B cell (primary cell): Measurements from ENCODE around the gene FERMT3. TPM values are rescaled to one million over a fixed set of nuclear protein-coding genes. Genes with fewer than 3 reads are reported as not detected.

Experiments
- ATAC-seq: fragments of 200-7000 bp; cut with Tn5 transposase; one replicate; pipeline ENCODE4 v1.10.0; 2021; ENCODE audit warnings: low read depth, mild to moderate bottlenecking, moderate number of reproducible peaks, moderate library complexity
- CTCF ChIA-PET: fragments of 350-600 bp; sonication (Branson Sonifier 250); formaldehyde crosslinking; loops from one replicate; lab custom pipeline; 2021; ENCODE audit warnings: antibody characterized with exemption, inconsistent platforms; lab: Charles Lee
- POLR2A ChIA-PET: fragments of 350-600 bp; sonication (Branson Sonifier 250); formaldehyde crosslinking; loops from one replicate; lab custom pipeline; 2021; ENCODE audit warnings: antibody characterized with exemption; lab: Charles Lee
- DNase-seq: peaks from one replicate; pipeline ENCODE4 v3.0.0; 2013
- H2AFZ ChIP-seq: 2 replicates; pipeline ENCODE4 v1.6.1; 2012; ENCODE audit warnings: mild to moderate bottlenecking, low read depth, low read length; ENCODE audit not compliant: insufficient read depth, poor library complexity, severe bottlenecking
- H3K27ac ChIP-seq, 2 donors: 1 replicate in 1 of 2; 2 replicates in 1 of 2; pipeline ENCODE4 v1.5.1; 2012 to 2013; ENCODE audit warnings: low read length in 2 of 2, mild to moderate bottlenecking in 2 of 2, moderate library complexity in 1 of 2
- H3K27me3 ChIP-seq, 4 experiments: fragments of 200-600 bp in 1 of 4; sonication (generic) in 1 of 4; replicated peaks in 1 of 4; 1 replicate in 2 of 4; 2 replicates in 2 of 4; pipeline versions ENCODE4 v1.6.1 to v1.7.0; 2013 to 2016; ENCODE audit warnings: low read length in 3 of 4, mild to moderate bottlenecking in 2 of 4, mixed read lengths in 1 of 4, moderate library complexity in 1 of 4; ENCODE audit not compliant: insufficient read depth in 4 of 4, control insufficient read depth in 3 of 4; ENCODE audit errors: control extremely low read depth in 1 of 4
- H3K36me3 ChIP-seq, 2 experiments: replicated peaks in 1 of 2; 1 replicate in 1 of 2; 2 replicates in 1 of 2; pipeline versions ENCODE4 v1.6.1 to v1.7.1; 2013; ENCODE audit warnings: low read length in 1 of 2; ENCODE audit not compliant: insufficient read depth in 2 of 2, control insufficient read depth in 1 of 2; ENCODE audit errors: control extremely low read depth in 1 of 2, extremely low read depth in 1 of 2
- H3K4me1 ChIP-seq, 2 donors: fragments of 200-600 bp in 1 of 2; sonication (generic) in 1 of 2; 1 replicate in 1 of 2; 2 replicates in 1 of 2; pipeline versions ENCODE4 v1.5.1 to v1.6.1; 2013 to 2017; ENCODE audit warnings: low read length in 2 of 2; ENCODE audit not compliant: control insufficient read depth in 2 of 2, insufficient read depth in 2 of 2
- H3K4me2 ChIP-seq: replicated peaks from 2 replicates; pipeline ENCODE3; 2012; ENCODE audit warnings: mild to moderate bottlenecking, low read depth, low read length; ENCODE audit not compliant: poor library complexity, severe bottlenecking
- H3K4me3 ChIP-seq, 5 experiments: fragments of 200-600 bp in 1 of 5; sonication (generic) in 1 of 5; 1 replicate in 3 of 5; 2 replicates in 2 of 5; pipeline versions ENCODE4 v1.5.1 to v1.7.0; 2011 to 2016; ENCODE audit warnings: low read length in 4 of 5, mild to moderate bottlenecking in 4 of 5, low read depth in 2 of 5, control low read depth in 1 of 5, moderate library complexity in 1 of 5; ENCODE audit not compliant: insufficient read depth in 1 of 5; ENCODE audit errors: control extremely low read depth in 1 of 5, extremely low read depth in 1 of 5
- H3K79me2 ChIP-seq: fragments of 200-600 bp; sonication (generic); one replicate; pipeline ENCODE4 v1.6.0; 2016; ENCODE audit warnings: low read length; ENCODE audit not compliant: control insufficient read depth, insufficient read depth
- H3K9ac ChIP-seq: fragments of 200-600 bp; sonication (generic); 2 replicates; pipeline ENCODE4 v1.6.1; 2017; ENCODE audit warnings: mild to moderate bottlenecking, low read length, moderate library complexity
- H3K9me3 ChIP-seq, 3 donors: one replicate each; pipeline versions ENCODE4 v1.6.1 to v1.7.1; 2013; ENCODE audit warnings: low read length in 2 of 3; ENCODE audit not compliant: control insufficient read depth in 2 of 3, insufficient read depth in 1 of 3; ENCODE audit errors: control extremely low read depth in 1 of 3
- H4K20me1 ChIP-seq: 2 replicates; pipeline ENCODE4 v1.6.0; 2012; ENCODE audit warnings: mild to moderate bottlenecking, low read length; ENCODE audit not compliant: insufficient read depth, control insufficient read depth, poor library complexity, severe bottlenecking
- H3K27ac Mint-ChIP-seq: one replicate; pipeline ENCODE4 v1.8.0; 2021; ENCODE audit warnings: mixed read lengths
- H3K27me3 Mint-ChIP-seq: one replicate; pipeline ENCODE4 v1.8.0; 2021; ENCODE audit warnings: mixed read lengths
- H3K4me1 Mint-ChIP-seq: one replicate; pipeline ENCODE4 v1.8.0; 2021; ENCODE audit warnings: mixed read lengths
- H3K4me3 Mint-ChIP-seq: one replicate; pipeline ENCODE4 v1.8.0; 2021; ENCODE audit warnings: mixed read lengths
- H3K9me3 Mint-ChIP-seq: one replicate; pipeline ENCODE4 v1.8.0; 2022; ENCODE audit warnings: mixed read lengths; ENCODE audit not compliant: insufficient read depth
- CTCF ChIP-seq: fragments of 200-600 bp; IDR thresholded peaks from one replicate; pipeline ENCODE4 v1.8.0; 2022; ENCODE audit warnings: antibody characterized with exemption, mild to moderate bottlenecking
- EZH2 ChIP-seq: IDR thresholded peaks from 2 replicates; pipeline ENCODE4 v1.6.1; 2012; ENCODE audit warnings: borderline replicate concordance, low read depth, mild to moderate bottlenecking, moderate library complexity, low read length; ENCODE audit not compliant: insufficient read depth, poor library complexity, severe bottlenecking
- WGBS: methylation state at CpG from one replicate; pipeline ENCODE4 v1.1.5; 2013; ENCODE audit warnings: missing lambda C conversion rate; ENCODE audit not compliant: insufficient coverage; 5-methylcytosine and 5-hydroxymethylcytosine counted together
- intact Hi-C: fragments of 100-400 bp; cut with micrococcal nuclease; formaldehyde crosslinking; loops from one replicate; pipeline ENCODE4 v1.10.0; 2022
- polyA plus RNA-seq: library from polyadenylated mRNA; depleted of rRNA; stranded (reverse); fragments of >200 nt; gene quantifications from 2 replicates; pipeline ENCODE4 v1.2.3, GENCODE V29; 2012
- total RNA-seq, 2 donors: library from RNA; stranded (reverse); fragments of 120-200 nt in 1 of 2; gene quantifications; 1 replicate in 1 of 2; 2 replicates in 1 of 2; pipeline versions ENCODE4 v1.2.3 to v1.2.4, GENCODE V29; 2013 to 2022

The FERMT3 gene
- total and polyA plus RNA-seq, 2 donors (not counting 1 experiment from before 2014, with no cell fraction given) = 96.2 to 170 TPM

- CTCF ChIA-PET = interaction anchor here (0.9 to 1.4 kb wide), 4 partner anchors 13 to 60 kb away, joined by 3 to 4 read pairs (median 3); partner anchors contain the start of genes FERMT3 and PLCB3
Measured at GRCh38 chr11:64264371-64264852, 57.9 kb downstream of the FERMT3 start.

More at GRCh38 chr11:64264371-64264852, 57.9 kb downstream of the FERMT3 start:
- DNase-seq (no peak), ATAC-seq (no peak)
- Histone ChIP-seq H3K4me2 (no peak overlapping the region), H4K20me1 (no peaks in the 10 kb centered on the region), H3K4me1 (peaks cover 9 to 14% of the 10 kb centered on the region in 2 donors), H3K4me3 (no peak overlapping the region), H3K27ac (no peak overlapping the region), H3K36me3 (no peaks in the 10 kb centered on the region), H3K9ac (no peak overlapping the region), H3K27me3 (no peaks in the 10 kb centered on the region), H3K9me3 (peaks cover 0 to 3% (median 0%) of the 10 kb centered on the region in 3 donors), H2AFZ (no peak overlapping the region), H3K79me2 (no peaks in the 10 kb centered on the region)
- no peak overlapping the region for H3K4me3 Mint-ChIP-seq
- POLR2A ChIA-PET = interaction anchor here (0.6 to 1.5 kb wide), 2 partner anchors 59 to 1458 kb away, joined by 4 to 5 read pairs; partner anchors contain the start of gene FERMT3
- intact Hi-C loops = no loop called here
- H3K4me1 Mint-ChIP-seq = peaks cover 6% of the 10 kb centered on the region
- no peaks in the 10 kb centered on the region for H3K9me3 Mint-ChIP-seq
- WGBS = 93% methylated on average over 8 of the region's 10 CpGs
- TF ChIP-seq EZH2 (no peak), CTCF (no peak)
- H3K27me3 Mint-ChIP-seq = no peaks in the 10 kb centered on the region
- no peak overlapping the region for H3K27ac Mint-ChIP-seq
